ENCODE measurements around the gene PPM1L.

- TF ChIP-seq CTCF (IDR thresholded peaks at IDR 0.05; ENCODE audit: low read length) (no peak), EZH2 (IDR thresholded peaks at IDR 0.05; ENCODE audit: borderline replicate concordance, low read length) (no peak)
These were observed 55.2 kb downstream of the PPM1L start for GRCh38 chr3:160811237-160811548.
